Stimulated activated memory B cell treated with anti-CD40 and anti-IgM and Interleukin-4, amounts not matched to agents 10 μg/mL and 1 μg/mL and 100 μg/mL, for 72 hours (primary cell): Measurements from ENCODE around the gene PHKA2.
"Not testable (repeated sequence)": the region's sequence is repeated elsewhere in the genome, so short reads cannot be mapped to it uniquely, and the experiment has no call there.

ENCODE experiments used
- ATAC-seq: fragments of 150-1000 bp; cut with Tn5 transposase; 2 replicates; pipeline ENCODE4 v1.10.0; 2021
- H3K27ac Mint-ChIP-seq: one replicate; pipeline ENCODE4 v1.8.0; 2022; ENCODE audit warnings: mild to moderate bottlenecking, mixed read lengths
- H3K27me3 Mint-ChIP-seq: one replicate; pipeline ENCODE4 v1.8.0; 2022; ENCODE audit warnings: mixed read lengths
- H3K36me3 Mint-ChIP-seq: one replicate; pipeline ENCODE4 v1.8.0; 2022; ENCODE audit warnings: mixed read lengths
- H3K4me1 Mint-ChIP-seq: one replicate; pipeline ENCODE4 v1.8.0; 2022; ENCODE audit warnings: mixed read lengths
- H3K4me3 Mint-ChIP-seq: one replicate; pipeline ENCODE4 v1.8.0; 2022; ENCODE audit warnings: mild to moderate bottlenecking, moderate library complexity, mixed read lengths
- H3K9me3 Mint-ChIP-seq: one replicate; pipeline ENCODE4 v1.8.0; 2022; ENCODE audit warnings: mixed read lengths

The PHKA2 gene

DNA sequence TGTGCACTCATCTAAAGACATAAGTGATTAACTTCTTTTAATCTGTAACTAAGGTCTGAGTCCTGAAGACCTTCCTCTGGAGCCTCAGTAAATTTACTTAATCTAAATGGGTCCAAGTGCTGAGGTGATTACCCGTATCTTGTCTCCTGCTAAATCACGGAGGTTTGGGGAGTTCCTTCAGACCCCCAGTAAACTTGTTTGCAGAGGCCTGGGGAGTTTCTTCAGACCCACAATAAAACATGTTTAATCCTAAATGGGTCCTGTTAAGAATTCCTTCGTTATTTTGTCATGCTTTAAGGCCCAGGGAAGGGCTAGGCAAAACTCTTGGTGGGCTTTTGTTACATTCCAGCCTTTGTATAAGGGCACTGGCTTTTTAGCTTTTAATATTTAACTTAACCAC is 136.0 kb downstream of the PHKA2 start:
- H3K27ac Mint-ChIP-seq, H3K27me3 Mint-ChIP-seq, H3K4me3 Mint-ChIP-seq, H3K36me3 Mint-ChIP-seq, H3K4me1 Mint-ChIP-seq, H3K9me3 Mint-ChIP-seq, ATAC-seq: not testable (repeated sequence)
